ENCODE data around the gene HPN.

GRCh38 chr19:35060160-35060855 lies 18.8 kb downstream of the HPN start:
- no peak for TF ChIP-seq EP300 (IDR thresholded peaks at IDR 0.05)
- TF ChIP-seq, protein P1, sequence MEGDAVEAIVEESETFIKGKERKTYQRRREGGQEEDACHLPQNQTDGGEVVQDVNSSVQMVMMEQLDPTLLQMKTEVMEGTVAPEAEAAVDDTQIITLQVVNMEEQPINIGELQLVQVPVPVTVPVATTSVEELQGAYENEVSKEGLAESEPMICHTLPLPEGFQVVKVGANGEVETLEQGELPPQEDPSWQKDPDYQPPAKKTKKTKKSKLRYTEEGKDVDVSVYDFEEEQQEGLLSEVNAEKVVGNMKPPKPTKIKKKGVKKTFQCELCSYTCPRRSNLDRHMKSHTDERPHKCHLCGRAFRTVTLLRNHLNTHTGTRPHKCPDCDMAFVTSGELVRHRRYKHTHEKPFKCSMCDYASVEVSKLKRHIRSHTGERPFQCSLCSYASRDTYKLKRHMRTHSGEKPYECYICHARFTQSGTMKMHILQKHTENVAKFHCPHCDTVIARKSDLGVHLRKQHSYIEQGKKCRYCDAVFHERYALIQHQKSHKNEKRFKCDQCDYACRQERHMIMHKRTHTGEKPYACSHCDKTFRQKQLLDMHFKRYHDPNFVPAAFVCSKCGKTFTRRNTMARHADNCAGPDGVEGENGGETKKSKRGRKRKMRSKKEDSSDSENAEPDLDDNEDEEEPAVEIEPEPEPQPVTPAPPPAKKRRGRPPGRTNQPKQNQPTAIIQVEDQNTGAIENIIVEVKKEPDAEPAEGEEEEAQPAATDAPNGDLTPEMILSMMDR (IDR thresholded peaks at IDR 0.05), result no peak

Measured in tibial nerve (tissue), 4 donors.